Measurements from ENCODE around the gene ULK1.

ULK1 gene

GRCh38 chr12:131909752-131910219, 15.4 kb downstream of the ULK1 start:
- DNase-seq = no peak

- DNase-seq = no peak
Observed at GRCh38 chr12:131910302-131911027, 16.0 kb downstream of the ULK1 start.

- no peak for DNase-seq
Observed at GRCh38 chr12:131911028-131911650, 16.7 kb downstream of the ULK1 start.

GRCh38 chr12:131911851-131912477, 17.5 kb downstream of the ULK1 start:
- DNase-seq = no peak

GRCh38 chr12:131912518-131913274, 18.3 kb downstream of the ULK1 start:
- peak; percentile 45 for DNase-seq

GRCh38 chr12:131913666-131914065, 19.2 kb downstream of the ULK1 start:
- DNase-seq = no peak

- DNase-seq = no peak
Observed at GRCh38 chr12:131914179-131914702, 19.8 kb downstream of the ULK1 start.

- DNase-seq = no peak
Observed at GRCh38 chr12:131915000-131915689, 20.7 kb downstream of the ULK1 start.

GRCh38 chr12:131915823-131916222, 21.4 kb downstream of the ULK1 start:
- DNase-seq = no peak

GRCh38 chr12:131916306-131917138, 22.1 kb downstream of the ULK1 start:
- no peak for DNase-seq

- peak; percentile 9 for DNase-seq
Observed at GRCh38 chr12:131917139-131917710, 22.8 kb downstream of the ULK1 start.

GRCh38 chr12:131917711-131918306, 23.4 kb downstream of the ULK1 start:
- DNase-seq = peak; percentile 23

- DNase-seq = no peak
Observed at GRCh38 chr12:131918311-131919050, 24.1 kb downstream of the ULK1 start.

GRCh38 chr12:131919051-131919347, 24.6 kb downstream of the ULK1 start:
- no peak for DNase-seq

GRCh38 chr12:131919366-131920156, 25.1 kb downstream of the ULK1 start:
- DNase-seq = no peak

GRCh38 chr12:131920157-131920508, 25.7 kb downstream of the ULK1 start:
- DNase-seq = no peak

GRCh38 chr12:131920902-131921840, 26.7 kb downstream of the ULK1 start:
- no peak for DNase-seq

Measured in NCI-H69 (cell line).